Measurements from ENCODE around the gene SLC12A7. TPM values are rescaled to one million over a fixed set of nuclear protein-coding genes. Genes with fewer than 3 reads are reported as not detected.
"Not testable (repeated sequence)": the region's sequence is repeated elsewhere in the genome, so short reads cannot be mapped to it uniquely, and the experiment has no call there.

The SLC12A7 gene
- total and polyA plus RNA-seq, 2 of the 13 experiments (the other 11 are each of a cell fraction or from before 2014, with no cell fraction given) = 14.0 to 18.5 TPM

DNA sequence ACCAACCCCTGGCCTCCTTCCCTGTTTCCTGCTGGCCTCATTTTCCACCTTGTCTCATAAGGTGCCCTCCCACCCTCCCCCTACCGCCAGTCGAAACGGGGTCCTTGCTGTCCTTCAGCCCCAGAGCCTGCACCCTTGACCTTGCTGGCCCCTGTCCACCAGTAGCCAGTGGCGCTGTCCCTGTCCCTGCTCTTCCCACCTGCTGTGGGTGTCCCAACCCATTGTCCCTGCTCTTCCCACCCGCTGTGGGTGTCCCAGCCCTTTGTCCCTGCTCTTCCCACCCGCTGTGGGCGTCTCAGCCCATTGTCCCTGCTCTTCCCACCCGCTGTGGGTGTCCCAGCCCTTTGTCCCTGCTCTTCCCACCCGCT, 89.9 kb downstream of the SLC12A7 start:
- BruUV-seq (replicated peaks); FAIRE-seq: not testable (repeated sequence)

DNA sequence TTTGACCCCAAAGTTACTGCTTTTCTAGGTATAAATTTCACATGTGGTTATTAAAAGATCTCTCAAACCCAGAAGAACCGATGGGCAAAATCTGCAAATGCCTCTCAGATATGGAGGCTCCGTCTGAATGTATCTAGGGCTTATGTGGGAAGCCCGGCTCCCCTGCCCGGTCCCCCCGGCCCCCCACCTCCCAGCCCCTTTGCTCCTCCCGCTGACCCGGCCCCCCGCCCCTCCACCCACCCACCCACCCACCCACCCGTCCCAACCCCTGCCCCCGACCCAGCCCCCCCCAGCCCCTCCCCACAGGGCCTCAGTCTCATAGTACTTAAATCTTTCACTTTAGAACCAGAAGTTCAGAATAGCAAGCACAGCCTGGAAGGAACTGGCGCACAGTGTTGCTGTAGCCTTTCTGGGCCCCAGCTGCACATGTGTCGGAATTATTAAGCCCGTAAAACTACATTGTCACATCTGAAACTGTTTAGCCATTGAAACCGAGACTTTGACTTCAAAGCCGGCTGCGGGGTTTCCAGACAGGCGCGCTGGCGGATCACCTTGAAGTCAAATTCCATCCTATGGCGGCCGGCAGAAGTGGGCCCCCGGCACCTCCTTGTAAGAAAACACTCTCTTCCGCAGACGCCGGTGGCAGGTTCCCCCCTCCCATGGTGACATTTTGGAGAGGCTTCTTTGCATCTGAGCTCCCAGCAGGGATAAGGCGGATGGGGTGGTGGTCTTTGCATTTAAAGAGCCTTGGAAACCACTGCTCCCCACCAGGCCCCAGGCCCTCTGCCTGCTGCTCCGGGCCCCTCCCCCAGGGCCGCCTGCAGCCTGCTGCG, 90.5 kb downstream of the SLC12A7 start:
- Histone ChIP-seq H3K4me2 (ENCODE audit: low read depth, low read length) (no peak overlapping the region), H3K9ac (ENCODE audit: insufficient read depth, low read depth, low read length) (no peak overlapping the region), H3K4me1 (ENCODE audit: insufficient read depth, low read length) (no peaks in the 10 kb centered on the region), H3K27me3 (ENCODE audit: control insufficient read depth in 1 of 2, insufficient read depth in 2 of 2, low read length in 2 of 2) (peaks cover 2 to 4% of the 10 kb centered on the region in 2 experiments; a peak in 2 of 5 replicates), H2AFZ (ENCODE audit: low read length) (no peak overlapping the region), H3K27ac (ENCODE audit: extremely low read length, insufficient read depth, low read length) (no peak overlapping the region), H3K9me3 (ENCODE audit: low read length) (no peaks in the 10 kb centered on the region), H4K20me1 (ENCODE audit: insufficient read depth, low read length) (no peaks in the 10 kb centered on the region), H3K4me3 (replicated peaks in 1 of 3; ENCODE audit: insufficient read depth in 1 of 3, low read depth in 2 of 3, low read length in 3 of 3) (no peak overlapping the region), H3K79me2 (ENCODE audit: insufficient read depth, low read length) (no peaks in the 10 kb centered on the region), H3K36me3 (replicated peaks in 1 of 2; ENCODE audit: control insufficient read depth in 1 of 2, insufficient read depth in 2 of 2, low read length in 2 of 2) (no peaks in the 10 kb centered on the region)
- WGBS (ENCODE audit: low lambda C conversion rate) = 37% methylated on average over 15 of the region's 29 CpGs
- POLR2A ChIA-PET = no interaction called here
- ATAC-seq = no peak
- intact Hi-C loops (cut with micrococcal nuclease; ENCODE audit: unreplicated experiment) (no loop called here), in situ Hi-C loops (cut with HindIII; ENCODE audit: extremely low pct_ligation_motif_present, low pct_unique_long_range_greater_than_20kb) (no loop called here)
- no peak for DNase-seq (ENCODE audit: low spot score)
- FAIRE-seq = no peak
- TF ChIP-seq TBX3 (IDR thresholded peaks at IDR 0.05; ENCODE audit: borderline replicate concordance) = no peak
- TF ChIP-seq, protein P1, sequence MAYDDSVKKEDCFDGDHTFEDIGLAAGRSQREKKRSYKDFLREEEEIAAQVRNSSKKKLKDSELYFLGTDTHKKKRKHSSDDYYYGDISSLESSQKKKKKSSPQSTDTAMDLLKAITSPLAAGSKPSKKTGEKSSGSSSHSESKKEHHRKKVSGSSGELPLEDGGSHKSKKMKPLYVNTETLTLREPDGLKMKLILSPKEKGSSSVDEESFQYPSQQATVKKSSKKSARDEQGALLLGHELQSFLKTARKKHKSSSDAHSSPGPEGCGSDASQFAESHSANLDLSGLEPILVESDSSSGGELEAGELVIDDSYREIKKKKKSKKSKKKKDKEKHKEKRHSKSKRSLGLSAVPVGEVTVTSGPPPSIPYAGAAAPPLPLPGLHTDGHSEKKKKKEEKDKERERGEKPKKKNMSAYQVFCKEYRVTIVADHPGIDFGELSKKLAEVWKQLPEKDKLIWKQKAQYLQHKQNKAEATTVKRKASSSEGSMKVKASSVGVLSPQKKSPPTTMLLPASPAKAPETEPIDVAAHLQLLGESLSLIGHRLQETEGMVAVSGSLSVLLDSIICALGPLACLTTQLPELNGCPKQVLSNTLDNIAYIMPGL (CRISPR knock-in tag; IDR thresholded peaks at IDR 0.05; ENCODE audit: borderline replicate concordance in 1 of 2, low read depth in 1 of 2) = no peak
- no peak for TF ChIP-seq RFXANK (CRISPR knock-in tag; IDR thresholded peaks at IDR 0.05)
- no peak for TF ChIP-seq JUNB (CRISPR knock-in tag; IDR thresholded peaks at IDR 0.05; ENCODE audit: borderline replicate concordance)
- no peak for TF ChIP-seq ZNF12 (CRISPR knock-in tag; IDR thresholded peaks at IDR 0.05)
- TF ChIP-seq MEIS2 (CRISPR knock-in tag; IDR thresholded peaks at IDR 0.05) = no peak
- no peak for TF ChIP-seq SP1 (IDR thresholded peaks at IDR 0.05)
- TF ChIP-seq SP1 (CRISPR knock-in tag; IDR thresholded peaks at IDR 0.05) = no peak
- no peak for TF ChIP-seq ISL2 (CRISPR knock-in tag; IDR thresholded peaks at IDR 0.05)
- TF ChIP-seq, protein P2, sequence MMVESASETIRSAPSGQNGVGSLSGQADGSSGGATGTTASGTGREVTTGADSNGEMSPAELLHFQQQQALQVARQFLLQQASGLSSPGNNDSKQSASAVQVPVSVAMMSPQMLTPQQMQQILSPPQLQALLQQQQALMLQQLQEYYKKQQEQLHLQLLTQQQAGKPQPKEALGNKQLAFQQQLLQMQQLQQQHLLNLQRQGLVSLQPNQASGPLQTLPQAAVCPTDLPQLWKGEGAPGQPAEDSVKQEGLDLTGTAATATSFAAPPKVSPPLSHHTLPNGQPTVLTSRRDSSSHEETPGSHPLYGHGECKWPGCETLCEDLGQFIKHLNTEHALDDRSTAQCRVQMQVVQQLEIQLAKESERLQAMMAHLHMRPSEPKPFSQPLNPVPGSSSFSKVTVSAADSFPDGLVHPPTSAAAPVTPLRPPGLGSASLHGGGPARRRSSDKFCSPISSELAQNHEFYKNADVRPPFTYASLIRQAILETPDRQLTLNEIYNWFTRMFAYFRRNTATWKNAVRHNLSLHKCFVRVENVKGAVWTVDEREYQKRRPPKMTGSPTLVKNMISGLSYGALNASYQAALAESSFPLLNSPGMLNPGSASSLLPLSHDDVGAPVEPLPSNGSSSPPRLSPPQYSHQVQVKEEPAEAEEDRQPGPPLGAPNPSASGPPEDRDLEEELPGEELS (CRISPR knock-in tag; IDR thresholded peaks at IDR 0.05) = no peak
- TF ChIP-seq ZNF24 (IDR thresholded peaks at IDR 0.05) = no peak
- no peak for TF ChIP-seq SP4 (CRISPR knock-in tag; IDR thresholded peaks at IDR 0.05)
- CTCF ChIA-PET (ENCODE audit: low intra/inter-chr PET ratio, low total read pairs) = no interaction called here
- no TSS peak for BruUV-seq (replicated peaks)

More for the DNA sequence above, 89.9 kb downstream of the SLC12A7 start:
- H3K36me3 ChIP-seq (replicated peaks in 1 of 2; ENCODE audit: control insufficient read depth in 1 of 2, insufficient read depth in 2 of 2, low read length in 2 of 2); H4K20me1 ChIP-seq (ENCODE audit: insufficient read depth, low read length); H3K9ac ChIP-seq (ENCODE audit: insufficient read depth, low read depth, low read length); intact Hi-C loops (cut with micrococcal nuclease; ENCODE audit: unreplicated experiment); H3K4me1 ChIP-seq (ENCODE audit: insufficient read depth, low read length); H3K27me3 ChIP-seq (ENCODE audit: control insufficient read depth in 1 of 2, insufficient read depth in 2 of 2, low read length in 2 of 2); CTCF ChIA-PET (ENCODE audit: low intra/inter-chr PET ratio, low total read pairs); H3K27ac ChIP-seq (ENCODE audit: extremely low read length, insufficient read depth, low read length); ATAC-seq; H2AFZ ChIP-seq (ENCODE audit: low read length); H3K79me2 ChIP-seq (ENCODE audit: insufficient read depth, low read length); in situ Hi-C loops (cut with HindIII; ENCODE audit: extremely low pct_ligation_motif_present, low pct_unique_long_range_greater_than_20kb); DNase-seq (ENCODE audit: low spot score); H3K9me3 ChIP-seq (ENCODE audit: low read length); H3K4me2 ChIP-seq (ENCODE audit: low read depth, low read length); POLR2A ChIA-PET; H3K4me3 ChIP-seq (replicated peaks in 1 of 3; ENCODE audit: insufficient read depth in 1 of 3, low read depth in 2 of 3, low read length in 3 of 3): not testable (repeated sequence)
- WGBS (ENCODE audit: low lambda C conversion rate) = 50% methylated on average over 9 of the region's 9 CpGs
